Stimulated activated CD4-positive, alpha-beta T cell treated with anti-CD3 and anti-CD28 coated beads, Interleukin-1b, Interleukin-23, amount 100 ng/mL, for 1 hour (primary cell): ENCODE measurements around the gene CLOCK.

Experiments
- DNase-seq, 2 donors: peaks; one replicate each; pipeline ENCODE4 v3.0.0-alpha.2; 2020; ENCODE audit warnings: low read depth in 2 of 2

The CLOCK gene

DNA sequence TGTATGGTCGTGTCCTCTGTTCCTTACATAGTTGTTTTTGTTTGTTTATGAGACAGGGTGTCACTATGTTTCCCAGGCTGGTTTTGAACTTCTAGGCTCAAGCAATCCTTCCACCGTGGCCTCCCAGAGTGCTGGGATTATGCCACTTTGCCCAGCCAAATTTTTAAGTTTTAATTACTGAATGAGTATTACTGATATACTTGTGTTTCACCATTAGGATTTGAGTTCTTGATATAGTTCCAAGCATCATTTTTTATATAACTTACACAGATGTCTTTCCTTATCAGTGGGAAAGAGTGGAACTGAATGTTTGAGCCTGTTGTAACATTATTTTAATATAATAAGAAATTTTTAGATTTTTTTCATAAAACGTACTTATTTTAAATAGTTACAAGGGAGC, 130.5 kb downstream of the CLOCK start:
- DNase-seq: no peak

DNA sequence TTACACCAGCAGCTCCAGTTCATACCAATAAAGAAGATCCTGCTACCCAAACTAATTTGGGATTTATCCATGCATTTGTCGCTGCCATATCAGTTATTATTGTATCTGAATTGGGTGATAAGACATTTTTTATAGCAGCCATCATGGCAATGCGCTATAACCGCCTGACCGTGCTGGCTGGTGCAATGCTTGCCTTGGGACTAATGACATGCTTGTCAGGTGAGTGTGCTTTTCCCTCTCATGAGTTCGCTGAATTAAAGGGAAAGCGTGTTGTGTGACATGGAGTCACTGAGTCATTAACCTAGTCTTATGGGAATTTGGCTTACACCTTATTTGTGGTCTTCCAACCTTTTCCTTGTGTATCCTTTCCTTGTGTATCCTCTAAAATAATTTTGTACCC, 135.1 kb downstream of the CLOCK start:
- DNase-seq: no peak

DNA sequence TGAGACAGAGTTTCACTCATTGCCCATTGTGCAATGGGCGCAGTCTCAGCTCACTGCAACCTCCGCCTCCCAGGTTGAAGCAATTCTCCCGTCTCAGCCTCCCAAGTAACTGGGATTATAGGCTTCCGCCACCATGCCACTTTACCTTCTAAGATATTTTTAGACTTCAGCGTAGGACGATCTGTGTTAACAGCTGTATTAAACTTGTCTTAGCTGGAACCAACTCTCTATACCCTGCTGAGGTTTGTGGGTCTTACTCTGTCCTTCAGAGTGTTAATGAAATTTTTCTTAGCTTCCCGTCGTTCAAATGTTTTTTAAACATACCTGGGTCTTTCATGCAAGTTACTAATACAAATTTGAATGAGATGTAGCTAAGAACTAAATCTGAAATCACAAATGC, 136.3 kb downstream of the CLOCK start:
- DNase-seq: no peak

DNA sequence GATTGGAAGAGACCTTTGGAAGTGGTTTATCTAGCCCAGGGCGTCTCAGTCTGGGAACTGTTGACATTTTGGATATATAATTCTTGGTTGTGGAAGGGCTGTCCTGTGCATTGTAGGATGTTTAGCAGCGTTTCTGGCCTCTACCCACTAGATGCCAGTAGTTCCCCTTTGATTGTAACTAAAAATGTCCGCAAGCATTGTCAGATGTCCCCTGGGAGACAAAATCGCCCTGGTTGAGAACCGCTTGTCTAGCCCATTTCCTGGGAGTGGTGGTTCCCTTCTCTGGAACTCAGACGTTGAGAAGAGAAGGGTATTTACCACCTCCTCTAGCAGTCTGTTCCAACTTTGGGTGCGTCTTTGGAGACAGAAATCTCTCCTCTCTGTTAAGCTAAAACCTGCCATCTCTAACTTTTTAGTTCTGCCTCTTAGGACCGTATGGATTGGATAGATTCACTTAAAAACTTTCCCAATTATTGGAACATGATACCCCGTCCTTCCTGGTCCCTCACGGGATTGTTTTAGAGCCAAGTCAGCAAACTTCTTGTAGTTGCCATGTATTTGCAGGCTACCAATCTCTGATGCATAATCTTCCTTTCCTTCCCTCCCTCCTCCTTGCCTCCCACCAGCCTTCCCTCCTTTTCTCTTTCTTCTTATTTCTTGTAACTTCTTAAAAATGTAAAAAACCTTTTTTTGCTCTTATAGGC, 137.1 kb downstream of the CLOCK start:
- DNase-seq: no peak

DNA sequence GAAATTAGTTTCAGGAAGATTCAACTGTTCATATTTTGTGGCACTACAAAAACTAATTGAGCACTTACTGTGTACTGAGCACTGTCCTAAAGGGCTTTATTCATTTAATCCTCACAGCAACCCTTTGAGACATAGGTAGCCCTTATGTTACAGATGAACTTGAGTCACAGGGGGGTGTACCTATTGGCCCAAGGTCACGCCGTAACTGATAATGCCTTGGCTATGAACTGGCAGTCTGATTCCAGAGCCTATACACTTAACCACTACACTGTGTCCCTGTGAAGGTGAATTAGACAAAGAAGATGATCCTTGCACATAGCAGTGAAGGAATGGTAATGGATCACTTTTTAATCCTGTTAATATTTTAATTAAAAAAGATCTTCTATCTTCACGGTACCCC, 138.9 kb downstream of the CLOCK start:
- no peak for DNase-seq

DNA sequence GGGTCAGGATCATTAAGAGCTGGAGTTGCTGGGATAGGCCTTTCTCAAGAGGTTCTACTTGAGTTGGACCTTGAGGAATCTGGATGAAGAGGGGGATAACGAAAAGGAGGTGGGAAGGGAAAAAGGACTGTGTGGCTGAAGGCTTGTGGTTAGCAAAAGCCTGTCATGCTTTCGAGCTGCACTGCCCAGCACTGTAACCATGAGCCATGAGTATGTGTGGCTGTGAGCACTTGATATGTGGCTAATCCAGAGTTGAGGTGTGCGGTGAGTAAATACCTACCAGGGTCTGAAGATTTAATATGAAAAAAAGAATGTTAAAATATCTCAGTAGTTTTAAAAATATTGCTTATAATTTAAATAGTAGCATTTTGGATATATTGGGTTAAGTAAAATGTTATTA, 139.6 kb downstream of the CLOCK start:
- no peak for DNase-seq

DNA sequence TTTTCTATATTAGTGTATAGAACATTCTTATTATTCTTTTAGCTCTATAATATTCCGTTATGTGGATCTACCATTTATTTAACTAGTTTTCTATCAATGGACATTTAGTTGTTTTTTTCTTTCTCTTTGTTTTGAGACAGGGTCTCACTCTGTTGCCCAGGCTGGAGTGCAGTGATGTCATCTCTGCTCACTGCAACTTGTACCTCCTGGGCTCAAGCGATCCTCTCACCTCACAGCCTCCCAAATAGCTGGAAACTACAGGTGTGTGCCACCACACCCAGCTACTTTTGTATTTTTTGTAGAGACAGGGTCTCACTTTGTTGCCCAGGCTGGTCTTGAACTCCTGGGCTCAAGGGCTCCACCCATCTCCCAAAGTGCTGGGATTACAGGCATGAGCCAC, 140.2 kb downstream of the CLOCK start:
- no peak for DNase-seq

DNA sequence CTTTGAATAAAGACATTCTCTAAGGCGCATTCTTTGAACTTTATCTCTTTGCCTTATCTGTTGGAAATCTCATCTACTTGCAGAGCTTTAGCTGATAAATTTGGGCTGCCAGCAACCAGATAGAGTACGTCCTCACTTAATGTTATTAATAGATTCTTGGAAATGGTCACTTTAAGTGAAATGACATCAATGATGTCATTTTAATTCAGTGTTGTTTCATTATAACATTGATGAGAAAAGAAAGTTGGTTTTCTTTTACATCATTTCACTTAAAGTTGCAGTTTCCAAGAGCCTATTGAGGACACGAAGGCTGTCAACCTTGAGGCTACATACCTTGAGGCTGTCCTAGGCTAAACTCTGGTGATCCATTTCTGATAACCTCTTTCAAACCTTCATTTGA, 141.6 kb downstream of the CLOCK start:
- DNase-seq: no peak

DNA sequence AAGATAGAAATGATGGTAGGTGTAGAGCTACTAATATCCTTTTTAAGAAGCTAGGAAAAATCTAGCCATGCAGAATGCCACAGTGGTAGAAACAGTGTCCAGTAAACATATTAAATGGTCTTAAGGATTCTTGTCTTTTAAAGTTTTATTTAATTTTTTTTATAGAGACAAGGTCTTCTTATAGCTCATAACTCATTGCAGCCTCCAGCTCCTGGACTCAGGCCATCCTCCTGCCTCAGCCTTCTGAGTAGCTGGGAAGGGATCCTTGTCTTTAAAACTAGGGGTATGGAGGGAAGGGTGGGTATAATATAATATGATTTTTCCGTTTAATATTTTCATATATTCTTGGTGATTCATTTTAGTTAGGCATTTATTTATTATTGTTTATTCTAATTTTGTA, 147.1 kb downstream of the CLOCK start:
- DNase-seq: no peak

DNA sequence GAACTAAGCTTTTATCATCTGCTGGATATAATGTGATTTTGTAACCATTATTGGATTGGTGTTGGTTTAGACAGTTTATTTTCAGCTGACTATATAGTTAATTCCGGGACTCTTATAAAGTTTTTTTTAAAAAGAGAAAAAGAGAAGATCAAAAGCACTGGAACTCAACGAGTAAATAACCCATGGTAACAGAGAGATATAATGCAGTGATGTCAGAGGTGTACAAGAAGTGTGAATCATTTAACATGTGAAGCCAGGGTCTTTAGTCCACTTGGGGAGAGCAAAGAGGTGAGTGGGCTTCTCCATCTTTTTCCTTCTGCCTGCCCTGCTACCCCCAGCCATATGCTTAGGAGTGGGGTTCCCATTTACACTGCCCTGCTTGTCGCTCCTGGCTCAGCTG, 147.7 kb downstream of the CLOCK start:
- no peak for DNase-seq

DNA sequence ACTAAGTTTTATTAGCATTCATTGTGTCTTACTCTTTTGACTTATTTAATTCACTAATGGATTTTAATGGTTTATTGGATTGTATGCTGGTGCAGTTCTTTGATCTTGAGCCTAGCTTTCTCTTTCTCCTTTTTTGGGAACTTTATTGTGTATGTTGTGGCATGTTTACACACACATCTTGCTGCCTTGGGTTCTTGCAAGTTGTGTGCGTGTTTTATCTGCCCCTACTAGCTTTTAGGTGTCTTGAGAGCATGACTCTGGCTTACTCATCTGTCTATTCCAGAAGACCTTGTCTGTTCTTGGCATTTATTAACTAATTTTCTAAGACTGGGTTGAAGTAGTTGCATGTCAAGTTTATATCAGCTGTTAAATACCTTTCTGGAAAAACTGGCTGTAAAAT, 148.2 kb downstream of the CLOCK start:
- no peak for DNase-seq

DNA sequence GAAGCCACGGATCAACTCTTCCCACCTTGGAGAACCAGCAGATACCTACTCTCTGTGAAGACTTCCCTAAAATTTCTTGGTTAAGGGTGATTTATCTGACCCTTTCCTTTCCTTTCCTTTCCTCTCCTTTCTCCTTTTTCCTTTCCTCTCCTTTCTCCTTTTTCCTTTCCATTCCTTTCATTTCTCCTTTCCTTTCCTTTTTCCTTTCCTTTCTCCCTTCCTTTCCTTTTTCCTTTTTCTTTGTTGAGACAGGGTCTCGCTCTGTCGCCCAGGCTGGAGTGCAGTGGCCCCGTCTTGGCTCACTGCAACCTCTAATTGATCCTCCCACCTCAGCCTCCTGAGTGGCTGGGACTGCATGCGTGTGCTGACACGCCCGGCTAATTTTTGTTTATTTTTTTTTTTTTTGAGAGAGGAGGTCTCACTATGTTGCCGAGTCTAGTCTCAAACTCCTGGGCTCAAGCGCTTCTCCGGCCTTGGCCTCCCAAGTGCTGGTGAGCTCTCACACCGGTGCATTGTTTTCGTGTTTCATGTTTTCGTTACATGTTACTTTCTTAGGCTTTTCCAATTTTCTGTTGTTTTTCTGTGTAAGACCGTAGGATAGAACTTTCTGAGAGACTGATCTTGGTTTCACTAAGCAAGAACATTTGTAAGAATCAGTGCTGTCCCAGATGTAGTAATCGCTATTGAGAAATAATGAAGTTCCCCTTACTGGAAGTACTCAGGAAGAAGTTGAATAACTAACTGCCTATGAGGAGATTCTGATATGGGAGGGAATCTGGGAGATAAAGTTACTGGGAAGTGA, 149.0 kb downstream of the CLOCK start:
- no peak for DNase-seq

DNA sequence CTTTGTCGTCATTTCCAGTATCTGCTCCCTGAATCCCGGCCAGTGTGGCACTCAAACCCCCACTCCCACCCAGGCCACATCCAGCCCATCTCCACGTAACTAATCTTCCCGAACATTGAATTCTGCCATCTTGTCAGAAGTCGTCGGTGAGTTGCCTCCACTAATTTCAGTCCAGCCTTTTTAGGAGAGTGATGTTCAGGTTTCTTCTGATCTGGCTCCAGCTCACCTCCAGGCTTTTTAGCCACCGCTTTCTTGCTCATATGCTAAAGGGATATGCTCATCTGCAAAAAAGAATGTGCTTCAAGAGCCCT, 149.6 kb downstream of the CLOCK start:
- no peak for DNase-seq

DNA sequence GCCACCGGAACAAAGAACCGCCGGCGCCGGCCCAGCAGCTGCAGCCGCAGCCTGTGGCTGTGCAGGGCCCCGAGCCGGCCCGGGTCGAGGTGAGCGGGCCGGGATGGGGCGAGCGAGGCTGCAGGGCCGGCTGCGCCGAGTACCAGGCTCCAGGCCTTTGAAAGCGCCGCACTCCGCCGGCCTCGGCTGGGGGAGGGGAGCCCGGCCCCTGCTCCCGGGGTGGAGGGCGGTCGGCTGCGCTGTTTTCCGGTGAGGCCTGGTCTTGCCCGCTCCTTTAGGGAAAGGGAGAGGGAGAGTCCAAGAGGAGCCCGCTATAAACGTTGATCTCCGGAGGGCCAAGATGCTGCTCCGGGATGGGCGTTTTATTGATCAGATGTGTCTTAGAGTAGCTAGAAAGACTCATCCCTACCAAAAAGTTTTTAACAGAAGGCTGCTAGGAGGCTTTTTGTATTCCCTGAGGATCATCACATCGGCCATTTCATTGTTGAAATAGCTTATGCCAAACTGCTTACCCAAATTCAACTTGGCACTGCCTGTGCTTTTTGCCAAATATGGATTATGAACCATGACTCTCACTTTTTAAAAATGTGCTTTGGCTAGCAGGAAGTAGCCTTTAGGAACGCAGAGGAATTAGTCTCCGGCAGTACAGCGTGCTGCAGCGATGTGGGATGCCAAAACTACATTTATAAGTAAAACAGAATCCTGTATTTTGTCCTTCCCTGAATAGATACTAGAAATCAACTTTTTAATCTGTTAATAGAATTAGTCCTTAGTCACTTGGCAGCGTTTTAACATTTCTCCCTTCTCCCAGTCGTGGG, 150.2 kb downstream of the CLOCK start:
- no peak for DNase-seq

DNA sequence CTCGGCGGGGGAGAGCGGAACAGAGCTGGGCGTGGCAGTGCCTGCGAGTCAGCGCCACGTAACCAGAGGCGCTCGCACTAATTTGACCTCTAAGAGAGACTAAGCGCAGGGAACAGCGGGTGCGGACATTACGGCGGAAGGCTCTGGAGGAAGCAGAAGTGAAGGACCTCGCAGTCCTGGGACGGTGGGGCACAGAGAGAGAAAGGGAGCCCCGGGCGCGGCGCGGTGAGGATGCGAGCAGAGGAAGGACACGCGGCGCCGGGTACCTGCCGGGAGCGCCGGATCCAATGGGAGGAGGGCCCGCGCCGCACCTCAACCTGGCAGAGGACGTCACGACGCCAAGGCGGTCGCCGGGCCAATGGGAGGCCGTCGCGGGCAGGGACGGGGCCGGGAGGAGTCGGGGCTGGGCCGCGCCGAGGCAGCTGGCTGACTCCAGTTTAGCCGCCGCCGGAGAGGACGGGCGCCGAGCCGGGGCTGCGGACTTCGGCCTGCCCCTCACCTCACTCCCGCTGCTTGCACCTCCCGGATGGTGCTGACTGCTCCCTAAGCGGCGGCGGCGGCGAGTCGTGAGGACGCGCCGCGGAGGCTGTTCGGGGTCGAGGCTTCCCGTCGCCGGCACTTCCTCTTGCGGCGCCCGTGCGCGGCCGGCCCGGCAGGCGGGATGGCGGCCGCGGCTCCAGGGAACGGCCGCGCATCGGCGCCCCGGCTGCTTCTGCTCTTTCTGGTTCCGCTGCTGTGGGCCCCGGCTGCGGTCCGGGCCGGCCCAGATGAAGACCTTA, 151.0 kb downstream of the CLOCK start, which contains the start of gene TMEM165:
TMEM165 (plus strand) TSS at position 429 of the 779 bp plus-strand sequence; CDS start at position 662, 233 bp downstream.
- peak; percentile 62 to 70 for DNase-seq

DNA sequence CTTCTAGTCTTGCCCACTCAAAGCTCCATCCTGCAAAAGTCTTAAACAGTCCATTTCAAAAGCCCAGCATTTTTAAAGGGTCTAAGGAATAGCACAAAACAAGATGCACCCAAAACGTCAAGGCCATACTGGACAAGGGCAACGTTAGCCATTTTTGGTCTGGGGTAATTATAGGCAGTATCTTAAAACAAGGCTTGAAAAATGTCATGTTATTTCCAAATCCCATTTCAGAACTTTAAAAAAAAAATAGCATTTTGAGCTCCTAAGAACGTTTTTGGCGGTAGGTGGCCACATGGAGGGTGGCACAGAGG, 151.5 kb downstream of the CLOCK start:
- DNase-seq: no peak

DNA sequence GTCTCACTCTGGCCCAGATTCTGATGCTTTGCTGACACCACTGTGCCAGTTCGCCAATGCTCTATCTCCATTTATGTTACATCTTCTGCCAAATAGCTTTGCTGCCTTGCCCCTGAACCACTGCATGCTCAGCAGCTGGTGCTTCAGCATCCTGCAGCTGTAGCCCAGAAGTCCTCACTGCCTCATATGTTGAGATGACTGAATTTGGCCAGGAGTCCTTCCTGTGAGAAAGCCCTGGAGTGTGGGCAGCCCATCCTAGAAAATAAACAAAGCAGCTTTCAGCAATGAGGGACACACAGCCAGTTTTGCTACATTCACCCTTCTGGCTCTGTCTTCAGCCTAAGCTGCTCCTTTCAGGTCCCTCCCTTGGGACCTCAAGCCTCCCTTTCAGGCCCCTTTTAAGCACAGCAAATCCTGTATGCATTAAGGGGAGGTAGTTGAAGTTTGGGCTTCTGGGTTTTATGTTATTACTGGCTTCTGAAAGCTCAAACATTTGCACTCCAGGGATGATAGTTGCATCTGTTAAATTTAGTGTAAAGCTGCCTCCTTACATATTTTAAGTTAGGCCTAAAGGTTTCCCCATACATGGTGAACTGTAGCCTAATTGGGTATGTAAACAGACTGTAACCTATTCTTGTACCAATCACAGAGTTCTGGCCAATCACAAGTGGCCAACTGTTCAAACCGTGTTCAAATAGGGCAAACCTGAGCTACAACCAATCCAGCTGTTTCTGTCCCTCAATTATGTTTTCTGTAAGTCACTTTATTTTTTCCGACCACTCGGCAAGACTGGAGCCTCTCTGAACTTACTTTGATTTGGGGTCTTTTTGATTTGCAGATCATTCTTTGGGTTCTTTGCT, 153.0 kb downstream of the CLOCK start:
- no peak for DNase-seq

DNA sequence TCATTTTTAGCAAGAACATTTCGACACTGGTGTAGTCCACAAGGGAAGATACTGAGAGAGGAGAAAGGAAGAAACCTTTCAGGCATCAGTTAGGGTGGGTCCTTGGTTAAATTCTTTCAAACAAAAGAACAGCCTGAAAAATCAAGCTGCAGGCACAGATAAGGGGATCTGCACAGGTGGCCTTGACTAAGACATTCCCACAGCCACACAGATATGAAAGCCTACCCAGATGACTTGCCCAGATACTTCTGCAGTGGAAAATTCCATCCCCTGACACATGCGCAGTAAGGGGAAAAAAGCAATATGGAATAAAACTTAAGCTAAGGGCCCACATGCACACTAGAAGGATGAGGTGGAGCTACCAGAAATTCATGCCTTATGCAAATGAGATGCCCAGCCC, 159.9 kb downstream of the CLOCK start:
- no peak for DNase-seq

DNA sequence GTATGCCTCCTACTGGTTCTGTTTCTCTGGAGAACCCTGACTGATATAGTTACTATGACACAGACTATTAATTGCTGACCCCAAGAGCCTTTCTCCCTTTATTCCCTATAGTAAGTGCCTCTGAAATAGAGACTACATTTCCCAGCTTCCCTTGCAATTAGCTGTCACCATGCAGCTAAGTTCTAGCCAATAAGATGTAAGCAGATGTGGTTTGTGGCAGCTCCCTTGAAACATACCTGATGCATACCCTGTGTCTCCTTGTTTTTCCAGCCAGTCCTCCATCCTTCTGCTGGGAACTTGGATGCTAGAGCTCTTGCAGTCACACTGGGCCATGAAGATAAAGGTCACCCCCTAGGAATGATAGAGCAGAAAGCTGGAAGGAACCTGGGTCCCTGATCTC, 160.6 kb downstream of the CLOCK start:
- no peak for DNase-seq

DNA sequence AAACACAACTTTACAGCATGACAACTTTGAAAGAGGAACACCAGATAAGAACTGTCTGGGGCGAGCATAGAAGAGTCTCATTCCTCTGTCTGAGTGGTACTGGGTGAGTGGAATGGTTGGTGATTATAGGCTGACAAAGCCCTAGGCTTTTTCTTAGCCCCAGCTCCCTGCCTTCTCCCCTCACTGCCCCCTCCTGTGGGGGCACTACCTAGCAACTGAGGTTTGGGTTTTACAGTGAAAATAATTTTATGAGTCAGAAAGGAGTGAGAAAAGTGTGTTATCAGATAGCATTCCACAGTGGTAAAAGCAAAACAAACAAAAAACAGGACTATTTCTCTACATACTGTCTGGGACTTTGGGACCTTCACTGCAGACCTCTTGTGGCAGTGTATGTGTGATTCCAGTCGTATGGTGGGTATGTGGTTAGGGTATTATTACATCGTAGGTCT, 161.5 kb downstream of the CLOCK start:
- no peak for DNase-seq

DNA sequence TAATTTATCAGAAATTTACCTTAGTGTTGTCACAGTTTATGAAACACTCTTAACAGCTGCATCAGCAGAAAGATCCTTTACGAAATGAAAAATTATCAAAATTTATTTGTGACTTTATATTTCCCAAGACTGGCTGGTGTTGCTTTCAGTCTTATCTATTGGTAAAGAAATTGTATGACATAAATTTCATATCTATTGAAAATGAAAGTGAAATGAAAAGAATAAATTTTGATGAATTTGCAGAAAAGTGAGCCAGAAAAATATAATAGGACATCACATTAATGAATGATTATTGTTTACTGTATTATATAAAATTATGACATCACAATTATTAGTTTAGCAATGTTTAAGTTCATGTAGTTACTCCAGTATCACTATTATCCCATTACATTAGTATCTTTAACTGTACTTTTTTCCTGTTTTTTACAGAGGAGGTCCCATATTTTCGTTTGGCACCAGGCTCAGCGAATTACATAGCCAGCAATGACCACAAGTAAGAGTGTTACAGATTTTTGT, 164.2 kb downstream of the CLOCK start:
- no peak for DNase-seq
